NT2/D1 (cell line): ENCODE data around the gene ZNF33A.
"Not testable (repeated sequence)": the region's sequence is repeated elsewhere in the genome, so short reads cannot be mapped to it uniquely, and the experiment has no call there.

ENCODE experiments used
- SUZ12 ChIP-seq: IDR thresholded peaks from 2 replicates; pipeline ENCODE4 v1.6.1; 2011; ENCODE audit not compliant: insufficient read length, insufficient read depth; ENCODE audit errors: extremely low read depth
- ZNF274 ChIP-seq: IDR thresholded peaks from 2 replicates; pipeline ENCODE4 v1.6.1; 2011; ENCODE audit warnings: mild to moderate bottlenecking, low read depth, low read length

DNA sequence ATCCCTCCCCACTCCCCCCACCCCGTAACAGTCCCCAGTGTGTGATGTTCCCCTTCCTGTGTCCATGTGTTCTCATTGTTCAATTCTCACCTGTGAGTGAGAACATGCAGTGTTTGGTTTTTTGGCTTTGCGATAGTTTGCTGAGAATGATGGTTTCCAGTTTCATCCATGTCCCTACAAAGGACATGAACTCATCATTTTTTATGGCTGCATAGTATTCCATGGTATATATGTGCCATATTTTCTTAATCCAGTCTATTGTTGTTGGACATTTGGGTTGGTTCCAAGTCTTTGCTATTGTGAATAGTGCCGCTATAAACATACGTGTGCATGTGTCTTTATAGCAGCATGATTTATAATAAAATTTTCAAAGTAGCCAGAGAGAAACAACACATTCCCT, 8.6 kb downstream of the ZNF33A start:
- not testable (repeated sequence) for TF ChIP-seq ZNF274, SUZ12
